ENCODE results near the gene TTLL11. TPM values are rescaled to one million over a fixed set of nuclear protein-coding genes. Genes with fewer than 3 reads are reported as not detected.

The TTLL11 gene
- total RNA-seq, 4 donors from 2014 or later: 7.9 to 14.4 (median 9.7) TPM

DNA sequence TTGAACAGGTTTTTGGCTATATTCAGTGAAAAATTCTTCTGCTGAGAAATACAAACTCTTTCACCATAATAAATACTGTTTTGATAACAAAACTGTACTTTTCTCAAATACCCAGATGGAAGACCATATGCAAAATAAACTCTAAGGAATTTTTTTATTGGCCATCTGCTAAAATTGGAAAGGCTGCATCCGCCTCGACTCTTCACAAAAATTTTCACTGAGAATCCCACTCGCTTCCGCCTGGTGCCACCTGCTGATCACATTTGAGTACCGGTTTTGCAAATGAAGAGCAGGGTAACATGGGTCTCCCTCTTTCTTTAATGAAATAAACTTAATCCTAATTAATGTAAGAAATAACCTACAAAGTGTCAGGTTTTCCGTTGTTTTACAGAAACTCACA, 76.4 kb downstream of the TTLL11 start:
- H3K9me3 ChIP-seq: no peaks in the 10 kb centered on the region
- intact Hi-C loops (cut with DNase I): no loop called here
- WGBS, 2 donors: 37 to 41% methylated on average over 6 of the region's 6 CpGs
- no peaks in the 10 kb centered on the region for H3K36me3 ChIP-seq
- no peaks in the 10 kb centered on the region for H3K27me3 ChIP-seq
- no peak overlapping the region for H3K27ac ChIP-seq
- TF ChIP-seq, protein P1, sequence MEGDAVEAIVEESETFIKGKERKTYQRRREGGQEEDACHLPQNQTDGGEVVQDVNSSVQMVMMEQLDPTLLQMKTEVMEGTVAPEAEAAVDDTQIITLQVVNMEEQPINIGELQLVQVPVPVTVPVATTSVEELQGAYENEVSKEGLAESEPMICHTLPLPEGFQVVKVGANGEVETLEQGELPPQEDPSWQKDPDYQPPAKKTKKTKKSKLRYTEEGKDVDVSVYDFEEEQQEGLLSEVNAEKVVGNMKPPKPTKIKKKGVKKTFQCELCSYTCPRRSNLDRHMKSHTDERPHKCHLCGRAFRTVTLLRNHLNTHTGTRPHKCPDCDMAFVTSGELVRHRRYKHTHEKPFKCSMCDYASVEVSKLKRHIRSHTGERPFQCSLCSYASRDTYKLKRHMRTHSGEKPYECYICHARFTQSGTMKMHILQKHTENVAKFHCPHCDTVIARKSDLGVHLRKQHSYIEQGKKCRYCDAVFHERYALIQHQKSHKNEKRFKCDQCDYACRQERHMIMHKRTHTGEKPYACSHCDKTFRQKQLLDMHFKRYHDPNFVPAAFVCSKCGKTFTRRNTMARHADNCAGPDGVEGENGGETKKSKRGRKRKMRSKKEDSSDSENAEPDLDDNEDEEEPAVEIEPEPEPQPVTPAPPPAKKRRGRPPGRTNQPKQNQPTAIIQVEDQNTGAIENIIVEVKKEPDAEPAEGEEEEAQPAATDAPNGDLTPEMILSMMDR (IDR thresholded peaks at IDR 0.05): peak in 3 of 6 experiments; percentile 9 to 28 (median 24)
- TF ChIP-seq POLR2A (IDR thresholded peaks at IDR 0.05): no peak
- H3K4me3 ChIP-seq (replicated peaks in 1 of 3): no peak overlapping the region
- DNase-seq: peak in 1 of 2 donors; percentile 29
- H3K4me1 ChIP-seq: no peaks in the 10 kb centered on the region

DNA sequence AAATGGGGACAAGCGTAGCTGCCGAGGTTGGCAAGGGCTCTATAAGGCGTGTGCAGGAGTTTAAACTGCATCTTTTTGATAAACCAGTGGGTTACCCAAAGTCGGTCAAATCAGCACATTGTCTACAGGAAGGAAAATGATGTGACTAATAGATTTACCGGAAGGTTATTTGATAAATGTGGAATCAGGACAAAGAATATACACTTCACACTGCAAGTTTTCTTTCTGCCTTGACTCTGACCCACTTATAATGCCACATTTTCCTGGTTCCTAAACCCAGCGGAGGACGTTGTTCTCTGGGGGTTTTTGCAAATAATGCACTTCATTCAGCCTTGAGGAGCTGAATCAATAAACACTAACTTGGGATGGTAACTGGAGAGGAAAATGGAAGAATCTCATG, 76.8 kb downstream of the TTLL11 start:
- Histone ChIP-seq H3K4me1 (no peaks in the 10 kb centered on the region), H3K36me3 (no peaks in the 10 kb centered on the region), H3K9me3 (no peaks in the 10 kb centered on the region), H3K4me3 (replicated peaks in 1 of 3) (no peak overlapping the region), H3K27me3 (no peaks in the 10 kb centered on the region), H3K27ac (no peak overlapping the region)
- DNase-seq: no peak
- intact Hi-C loops (cut with DNase I): no loop called here
- WGBS, 2 donors: 72% methylated on average over 7 of the region's 7 CpGs
- no peak for TF ChIP-seq POLR2A (IDR thresholded peaks at IDR 0.05)
- TF ChIP-seq, protein P1 (IDR thresholded peaks at IDR 0.05): no peak

DNA sequence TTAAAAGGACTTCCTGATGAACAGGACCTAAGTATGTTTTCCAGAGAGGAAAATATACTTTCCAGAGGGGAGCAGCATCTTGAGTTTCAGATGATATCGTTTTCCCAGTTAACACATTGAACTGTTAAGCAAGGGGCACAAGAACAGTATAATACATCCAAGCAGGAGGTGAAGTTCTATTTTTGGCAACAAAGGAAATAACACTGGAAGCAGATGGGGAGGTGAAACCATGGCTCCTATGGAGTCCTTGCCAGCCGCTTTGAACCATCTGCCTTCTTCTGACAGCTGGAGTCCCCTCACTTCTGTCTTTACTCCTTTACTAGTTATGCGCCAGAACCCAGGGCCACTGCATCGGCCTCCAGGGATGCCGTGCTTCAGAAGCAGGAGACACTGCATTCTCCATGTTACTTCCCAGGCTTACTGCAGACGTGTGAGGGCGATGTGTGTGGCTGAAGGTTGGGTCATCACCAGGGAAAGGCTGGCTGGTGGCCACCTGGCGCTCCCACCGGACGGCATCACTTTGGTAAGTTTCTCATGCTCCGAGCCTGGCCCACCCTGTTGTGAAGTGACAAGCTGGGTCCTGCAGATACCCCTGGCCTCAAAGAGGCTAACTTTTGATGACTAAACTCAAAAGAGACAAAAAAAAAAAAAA, 77.8 kb downstream of the TTLL11 start:
- Histone ChIP-seq H3K27me3 (no peaks in the 10 kb centered on the region), H3K9me3 (no peaks in the 10 kb centered on the region), H3K27ac (no peak overlapping the region), H3K36me3 (no peaks in the 10 kb centered on the region), H3K4me3 (replicated peaks in 1 of 3) (no peak overlapping the region), H3K4me1 (no peaks in the 10 kb centered on the region)
- WGBS, 2 donors: 72 to 89% methylated on average over 10 to 11 of the region's 11 CpGs
- intact Hi-C loops (cut with DNase I): no loop called here
- no peak for DNase-seq
- TF ChIP-seq, protein P1 (IDR thresholded peaks at IDR 0.05): no peak
- no peak for TF ChIP-seq POLR2A (IDR thresholded peaks at IDR 0.05)

DNA sequence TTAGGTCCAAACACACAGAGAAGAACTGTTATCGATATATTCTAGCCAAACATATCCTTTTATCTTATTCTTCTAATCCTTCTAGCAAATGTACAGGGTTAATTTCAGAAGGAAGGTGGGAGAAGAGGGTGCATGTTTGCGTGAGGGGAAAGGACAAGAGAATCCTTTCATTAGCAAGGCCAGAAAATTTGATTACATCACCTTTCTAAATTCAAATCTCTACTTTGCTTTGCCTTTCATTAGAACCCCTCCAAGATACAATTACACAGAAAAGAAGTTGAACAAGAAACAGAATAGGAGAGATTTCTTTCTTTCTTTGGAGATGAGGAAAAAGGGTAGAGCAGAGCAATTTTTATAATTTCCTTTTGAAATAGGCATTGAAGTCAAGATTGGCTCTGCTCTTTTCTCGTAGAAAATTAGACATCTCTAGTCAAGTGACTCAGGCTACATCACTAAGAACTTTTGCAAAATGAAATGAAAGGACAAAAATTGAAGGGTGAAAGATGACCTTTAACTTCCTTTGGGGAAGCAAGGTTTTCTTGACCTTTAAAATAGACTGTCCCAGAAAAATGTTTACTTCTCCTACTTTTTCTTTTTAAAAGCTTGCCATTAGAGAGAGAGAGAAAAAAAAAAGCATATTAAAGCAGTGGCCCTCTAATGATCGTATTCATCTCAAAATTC, 81.2 kb downstream of the TTLL11 start:
- Histone ChIP-seq H3K9me3 (no peaks in the 10 kb centered on the region), H3K27me3 (no peaks in the 10 kb centered on the region), H3K27ac (no peak overlapping the region), H3K4me1 (no peaks in the 10 kb centered on the region), H3K36me3 (no peaks in the 10 kb centered on the region), H3K4me3 (replicated peaks in 1 of 3) (no peak overlapping the region)
- 91 to 94% methylated on average over 4 of the region's 4 CpGs for WGBS, 2 donors
- TF ChIP-seq, protein P1 (IDR thresholded peaks at IDR 0.05): no peak
- TF ChIP-seq POLR2A (IDR thresholded peaks at IDR 0.05): no peak
- no peak for DNase-seq
- intact Hi-C loops (cut with DNase I): no loop called here

DNA sequence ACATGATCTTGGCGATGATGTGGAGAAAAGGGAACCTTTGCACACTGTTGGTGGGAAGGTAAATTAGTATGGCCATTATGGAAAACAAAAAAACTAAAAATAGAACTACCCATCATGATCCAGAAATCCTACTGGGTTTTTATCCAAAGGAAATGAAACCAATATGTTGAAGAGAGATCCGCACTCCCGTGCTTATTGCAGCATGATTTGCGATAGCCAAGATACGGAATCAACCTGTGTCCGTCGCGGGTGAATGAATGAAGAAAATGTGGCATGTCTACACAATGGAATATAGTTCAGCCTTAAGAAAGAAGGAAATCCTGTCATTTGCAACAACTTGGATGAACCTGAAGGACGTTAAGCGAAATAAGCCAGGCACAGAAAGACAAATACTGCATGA, 84.5 kb downstream of the TTLL11 start:
- DNase-seq: no peak
- Histone ChIP-seq H3K4me3 (replicated peaks in 1 of 3) (no peak overlapping the region), H3K9me3 (no peaks in the 10 kb centered on the region), H3K27me3 (no peaks in the 10 kb centered on the region), H3K36me3 (no peaks in the 10 kb centered on the region), H3K27ac (no peak overlapping the region), H3K4me1 (no peaks in the 10 kb centered on the region)
- intact Hi-C loops (cut with DNase I): no loop called here
- TF ChIP-seq POLR2A (IDR thresholded peaks at IDR 0.05): no peak
- TF ChIP-seq, protein P1 (IDR thresholded peaks at IDR 0.05): no peak
- 83 to 89% methylated on average over 10 of the region's 10 CpGs for WGBS, 2 donors
